BE2C (cell line): Measurements from ENCODE around the gene MCL1.

Source experiments
- DNase-seq: peaks from one replicate; pipeline ENCODE4 v3.0.0-alpha.2; 2020
- H3K27me3 ChIP-seq: fragments of 250-450 bp; sonication (Bioruptor Pico); 2 replicates; pipeline ENCODE4 v1.5.1; 2020; ENCODE audit warnings: mild to moderate bottlenecking
- H3K36me3 ChIP-seq: fragments of 250-450 bp; sonication (Bioruptor Pico); 2 replicates; pipeline ENCODE4 v1.5.1; 2020; ENCODE audit warnings: mild to moderate bottlenecking
- H3K4me1 ChIP-seq: fragments of 250-450 bp; sonication (Bioruptor Pico); 2 replicates; pipeline ENCODE4 v1.5.1; 2020
- H3K4me3 ChIP-seq: 2 replicates; pipeline ENCODE4 v1.5.1; 2011; ENCODE audit warnings: low read depth, low read length
- H3K9me3 ChIP-seq: fragments of 250-450 bp; sonication (Bioruptor Pico); 2 replicates; pipeline ENCODE4 v1.5.1; 2020
- TF ChIP-seq, protein P1 (sequence below): IDR thresholded peaks from 2 replicates; pipeline ENCODE4 v1.5.1; 2012; ENCODE audit warnings: mild to moderate bottlenecking, low read depth, low read length

The MCL1 gene

DNA sequence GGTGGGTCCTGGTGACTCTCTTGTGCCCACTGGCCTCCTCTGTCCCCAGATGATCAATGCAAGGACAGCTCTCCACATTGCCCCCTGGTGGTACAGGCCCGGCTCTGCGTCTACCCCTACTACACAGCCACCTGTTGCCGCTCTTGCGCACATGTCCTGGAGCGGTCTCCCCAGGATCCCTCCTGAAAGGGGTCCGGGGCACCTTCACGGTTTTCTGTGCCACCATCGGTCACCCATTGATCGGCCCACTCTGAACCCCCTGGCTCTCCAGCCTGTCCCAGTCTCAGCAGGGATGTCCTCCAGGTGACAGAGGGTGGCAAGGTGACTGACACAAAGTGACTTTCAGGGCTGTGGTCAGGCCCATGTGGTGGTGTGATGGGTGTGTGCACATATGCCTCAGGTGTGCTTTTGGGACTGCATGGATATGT lies 19.4 kb downstream of the MCL1 start:
- Histone ChIP-seq H3K4me3 (no peak overlapping the region), H3K4me1 (peaks cover 19% of the 10 kb centered on the region), H3K9me3 (no peaks in the 10 kb centered on the region), H3K27me3 (no peaks in the 10 kb centered on the region), H3K36me3 (no peaks in the 10 kb centered on the region)
- TF ChIP-seq, protein P1, sequence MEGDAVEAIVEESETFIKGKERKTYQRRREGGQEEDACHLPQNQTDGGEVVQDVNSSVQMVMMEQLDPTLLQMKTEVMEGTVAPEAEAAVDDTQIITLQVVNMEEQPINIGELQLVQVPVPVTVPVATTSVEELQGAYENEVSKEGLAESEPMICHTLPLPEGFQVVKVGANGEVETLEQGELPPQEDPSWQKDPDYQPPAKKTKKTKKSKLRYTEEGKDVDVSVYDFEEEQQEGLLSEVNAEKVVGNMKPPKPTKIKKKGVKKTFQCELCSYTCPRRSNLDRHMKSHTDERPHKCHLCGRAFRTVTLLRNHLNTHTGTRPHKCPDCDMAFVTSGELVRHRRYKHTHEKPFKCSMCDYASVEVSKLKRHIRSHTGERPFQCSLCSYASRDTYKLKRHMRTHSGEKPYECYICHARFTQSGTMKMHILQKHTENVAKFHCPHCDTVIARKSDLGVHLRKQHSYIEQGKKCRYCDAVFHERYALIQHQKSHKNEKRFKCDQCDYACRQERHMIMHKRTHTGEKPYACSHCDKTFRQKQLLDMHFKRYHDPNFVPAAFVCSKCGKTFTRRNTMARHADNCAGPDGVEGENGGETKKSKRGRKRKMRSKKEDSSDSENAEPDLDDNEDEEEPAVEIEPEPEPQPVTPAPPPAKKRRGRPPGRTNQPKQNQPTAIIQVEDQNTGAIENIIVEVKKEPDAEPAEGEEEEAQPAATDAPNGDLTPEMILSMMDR: peak; percentile 97
- peak; percentile 81 for DNase-seq

DNA sequence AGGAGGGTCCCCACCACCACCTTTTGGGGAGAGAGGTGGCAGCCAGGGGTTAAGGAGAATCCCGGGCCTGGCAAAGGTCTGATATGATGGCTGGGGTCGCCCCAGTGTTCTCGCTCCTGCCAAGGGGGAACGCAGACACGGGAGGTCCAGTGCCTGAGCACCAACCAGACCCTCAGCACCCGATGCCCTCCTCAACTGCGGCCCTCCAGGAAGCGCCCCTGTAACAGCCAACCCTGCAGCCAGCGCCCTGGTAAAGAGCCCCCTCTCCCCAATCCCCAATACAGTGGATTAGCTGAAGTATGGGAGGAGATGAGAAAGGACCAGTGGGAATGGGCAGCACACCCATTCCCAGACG lies 19.8 kb downstream of the MCL1 start:
- Histone ChIP-seq H3K9me3 (no peaks in the 10 kb centered on the region), H3K4me3 (no peak overlapping the region), H3K36me3 (no peaks in the 10 kb centered on the region), H3K4me1 (peaks cover 19% of the 10 kb centered on the region), H3K27me3 (no peaks in the 10 kb centered on the region)
- TF ChIP-seq, protein P1: no peak
- DNase-seq: no peak

DNA sequence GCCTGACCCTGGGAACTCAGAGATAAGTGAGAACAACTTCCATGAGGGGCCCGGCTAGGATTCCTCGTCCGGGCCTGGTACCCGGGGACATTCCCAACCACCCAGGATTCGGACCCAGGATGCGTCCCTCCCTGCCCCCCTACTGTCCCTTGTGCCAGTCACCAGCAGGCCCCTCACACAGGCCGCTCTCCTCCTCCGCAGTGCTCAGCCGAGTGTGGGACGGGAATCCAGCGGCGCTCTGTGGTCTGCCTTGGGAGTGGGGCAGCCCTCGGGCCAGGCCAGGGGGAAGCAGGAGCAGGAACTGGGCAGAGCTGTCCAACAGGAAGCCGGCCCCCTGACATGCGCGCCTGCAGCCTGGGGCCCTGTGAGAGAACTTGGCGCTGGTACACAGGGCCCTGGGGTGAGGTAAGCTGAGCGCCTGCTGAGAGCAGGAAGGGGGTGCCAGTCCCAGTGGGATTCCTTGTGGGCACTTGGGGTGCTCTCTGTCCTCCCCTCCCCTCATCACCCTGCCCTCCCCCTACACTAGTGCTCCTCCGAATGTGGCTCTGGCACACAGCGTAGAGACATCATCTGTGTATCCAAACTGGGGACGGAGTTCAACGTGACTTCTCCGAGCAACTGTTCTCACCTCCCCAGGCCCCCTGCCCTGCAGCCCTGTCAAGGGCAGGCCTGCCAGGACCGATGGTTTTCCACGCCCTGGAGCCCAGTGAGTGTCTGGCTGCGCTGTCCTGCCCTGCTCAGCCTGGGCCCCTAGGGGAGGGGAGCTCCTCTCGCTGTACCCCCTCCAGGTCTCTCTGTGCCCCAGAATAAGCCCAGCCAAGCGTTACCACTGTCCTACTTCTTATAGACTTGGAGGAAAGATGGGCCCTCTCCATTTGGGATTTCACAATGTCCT lies 20.4 kb downstream of the MCL1 start:
- no peak overlapping the region for H3K4me3 ChIP-seq

DNA sequence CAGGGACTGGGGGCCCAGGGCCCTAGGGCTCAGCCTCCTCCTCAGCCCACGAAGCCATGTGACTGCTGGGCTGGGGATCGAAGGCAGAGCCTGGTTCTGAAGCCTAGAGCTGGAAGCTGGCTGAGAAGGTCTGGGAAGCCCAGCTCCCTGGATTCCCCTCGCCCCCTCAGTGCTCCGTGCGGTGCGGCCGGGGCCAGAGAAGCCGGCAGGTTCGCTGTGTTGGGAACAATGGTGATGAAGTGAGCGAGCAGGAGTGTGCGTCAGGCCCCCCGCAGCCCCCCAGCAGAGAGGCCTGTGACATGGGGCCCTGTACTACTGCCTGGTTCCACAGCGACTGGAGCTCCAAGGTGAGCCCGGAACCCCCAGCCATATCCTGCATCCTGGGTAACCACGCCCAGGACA lies 21.1 kb downstream of the MCL1 start:
- no peaks in the 10 kb centered on the region for H3K27me3 ChIP-seq
- H3K9me3 ChIP-seq: no peaks in the 10 kb centered on the region
- TF ChIP-seq, protein P1: no peak
- H3K36me3 ChIP-seq: no peaks in the 10 kb centered on the region
- H3K4me1 ChIP-seq: peaks cover 11% of the 10 kb centered on the region
- no peak overlapping the region for H3K4me3 ChIP-seq
- DNase-seq: no peak

More for the DNA sequence above, 20.4 kb downstream of the MCL1 start:
- Histone ChIP-seq H3K36me3 (no peaks in the 10 kb centered on the region), H3K4me1 (peaks cover 18% of the 10 kb centered on the region), H3K9me3 (no peaks in the 10 kb centered on the region), H3K27me3 (no peaks in the 10 kb centered on the region)
- TF ChIP-seq, protein P1: no peak
- DNase-seq: no peak

- Histone ChIP-seq H3K4me3 (no peak overlapping the region), H3K36me3 (no peaks in the 10 kb centered on the region), H3K4me1 (peaks cover 6% of the 10 kb centered on the region), H3K9me3 (no peaks in the 10 kb centered on the region), H3K27me3 (no peaks in the 10 kb centered on the region)
- no peak for DNase-seq
- TF ChIP-seq, protein P1: no peak
These were observed 21.6 kb downstream of the MCL1 start for GRCh38 chr1:150557813-150558212.

- peaks cover 6% of the 10 kb centered on the region for H3K4me1 ChIP-seq
- no peak for DNase-seq
- H3K4me3 ChIP-seq: no peak overlapping the region
- H3K36me3 ChIP-seq: no peaks in the 10 kb centered on the region
- TF ChIP-seq, protein P1: no peak
- no peaks in the 10 kb centered on the region for H3K9me3 ChIP-seq
- no peaks in the 10 kb centered on the region for H3K27me3 ChIP-seq
These were observed 22.3 kb downstream of the MCL1 start for GRCh38 chr1:150557065-150557600.
